ENCODE data around the gene PLPPR2.
"Not testable (repeated sequence)": the region's sequence is repeated elsewhere in the genome, so short reads cannot be mapped to it uniquely, and the experiment has no call there.

PLPPR2 gene, protein sequence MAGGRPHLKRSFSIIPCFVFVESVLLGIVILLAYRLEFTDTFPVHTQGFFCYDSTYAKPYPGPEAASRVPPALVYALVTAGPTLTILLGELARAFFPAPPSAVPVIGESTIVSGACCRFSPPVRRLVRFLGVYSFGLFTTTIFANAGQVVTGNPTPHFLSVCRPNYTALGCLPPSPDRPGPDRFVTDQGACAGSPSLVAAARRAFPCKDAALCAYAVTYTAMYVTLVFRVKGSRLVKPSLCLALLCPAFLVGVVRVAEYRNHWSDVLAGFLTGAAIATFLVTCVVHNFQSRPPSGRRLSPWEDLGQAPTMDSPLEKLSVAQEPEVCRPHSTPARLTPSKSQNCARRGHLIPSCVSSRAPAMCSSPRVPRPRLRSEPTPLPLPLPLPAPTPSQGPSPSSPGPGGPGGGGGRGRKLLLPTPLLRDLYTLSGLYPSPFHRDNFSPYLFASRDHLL

DNA sequence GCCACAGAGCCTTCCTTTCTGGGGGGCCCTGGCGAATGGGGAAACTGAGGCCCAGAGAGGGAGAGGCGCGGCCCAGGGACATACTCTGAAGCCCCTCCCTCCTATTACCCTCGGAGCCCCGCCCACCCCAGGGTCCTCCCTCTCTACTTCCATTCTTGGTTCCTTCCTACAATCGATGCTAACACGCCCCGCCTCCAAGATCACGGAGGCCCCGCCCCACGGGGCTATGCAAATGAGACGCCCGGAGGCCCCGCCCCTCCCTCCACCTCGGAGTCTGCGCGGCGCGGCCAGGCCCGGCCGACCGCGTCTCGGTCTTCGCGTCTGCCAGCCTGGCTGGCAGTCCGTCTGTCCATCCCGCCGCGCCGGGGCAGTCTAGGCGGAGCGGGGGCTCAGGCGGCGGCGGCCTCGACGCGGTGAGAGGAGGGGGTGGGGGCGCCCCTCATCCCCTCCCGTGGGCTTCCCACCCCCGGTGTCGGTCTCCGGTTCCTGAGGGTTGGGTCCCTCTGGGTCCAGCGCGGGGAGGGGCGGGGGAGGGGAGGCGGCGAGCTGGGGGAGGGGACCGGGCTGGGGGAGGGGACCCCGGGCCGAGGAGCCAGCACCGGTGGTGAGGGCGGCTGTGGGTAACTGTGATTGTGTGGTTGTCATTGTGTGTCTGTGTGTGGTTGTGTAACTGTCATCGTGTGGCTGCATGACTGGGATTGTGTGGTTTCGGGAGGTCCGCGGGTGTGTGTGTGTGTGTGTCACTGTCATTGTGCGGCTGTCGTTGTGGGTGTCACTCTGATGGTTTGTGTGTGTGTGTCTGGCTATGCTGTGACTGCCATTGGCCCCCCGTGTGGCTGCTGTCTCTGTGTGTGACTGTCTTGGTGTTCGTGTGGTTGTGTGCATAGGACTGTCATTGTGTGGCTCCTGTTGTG, at the start of gene PLPPR2:
Gene PLPPR2 (plus strand): TSS at position 273 of the 914 bp plus-strand sequence. CDS start 2,242 bp downstream, outside the sequence.
- peak in 54 of 56 donors; percentile 24 to 96 (median 82) for DNase-seq

DNA sequence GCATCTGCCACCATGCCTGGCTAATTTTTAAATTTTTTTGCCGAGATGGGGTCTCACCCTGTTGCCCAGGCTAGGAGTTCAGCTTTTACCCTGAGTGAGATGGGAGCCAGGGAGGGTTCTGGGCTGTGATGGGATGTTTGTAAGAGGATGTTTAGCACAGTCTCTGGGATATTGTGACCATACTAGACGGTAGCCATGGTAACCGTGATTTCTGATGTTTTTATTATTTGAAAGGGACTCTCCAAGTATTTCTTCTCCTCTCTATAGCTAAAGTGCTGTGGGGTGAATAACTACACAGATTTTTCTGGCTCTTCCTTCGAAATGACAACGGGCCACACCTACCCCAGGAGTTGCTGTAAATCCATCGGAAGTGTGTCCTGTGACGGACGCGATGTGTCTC, 48.9 kb upstream of the PLPPR2 start:
- DNase-seq: no peak

DNA sequence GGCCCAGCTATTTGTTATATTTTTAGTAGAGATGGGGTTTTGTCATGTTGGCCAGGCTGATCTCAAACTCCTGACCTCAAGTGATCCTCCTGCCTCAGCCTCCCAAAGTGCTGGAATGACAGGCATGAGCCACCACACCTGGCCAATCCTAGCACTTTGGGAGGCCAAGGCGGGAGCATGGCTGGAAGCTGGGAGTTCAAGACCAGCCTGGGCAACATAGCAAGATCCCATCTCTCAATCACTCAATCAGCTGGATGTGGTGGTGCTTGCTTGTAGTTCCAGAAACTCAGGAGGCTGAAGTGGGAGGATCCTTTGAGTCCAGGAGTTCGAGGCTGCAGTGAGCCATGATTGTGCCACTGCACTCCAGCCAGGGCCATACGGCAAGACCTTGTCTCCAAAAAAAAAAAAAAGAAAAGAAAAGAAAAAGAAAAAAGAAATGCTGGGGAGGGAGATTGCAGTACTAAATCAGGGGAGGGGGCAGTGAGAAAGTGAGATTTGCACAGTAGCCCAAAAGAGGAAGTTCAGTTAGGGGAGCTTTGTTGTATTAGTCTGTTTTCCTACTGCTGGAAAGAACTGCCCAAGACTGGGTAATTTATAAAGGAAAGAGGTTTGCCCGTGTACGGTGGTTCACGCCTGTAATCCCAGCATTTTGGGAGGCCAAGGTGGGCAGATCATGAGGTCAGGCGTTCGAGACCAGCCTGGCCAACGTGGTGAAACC, 34.8 kb upstream of the PLPPR2 start:
- not testable (repeated sequence) for DNase-seq

DNA sequence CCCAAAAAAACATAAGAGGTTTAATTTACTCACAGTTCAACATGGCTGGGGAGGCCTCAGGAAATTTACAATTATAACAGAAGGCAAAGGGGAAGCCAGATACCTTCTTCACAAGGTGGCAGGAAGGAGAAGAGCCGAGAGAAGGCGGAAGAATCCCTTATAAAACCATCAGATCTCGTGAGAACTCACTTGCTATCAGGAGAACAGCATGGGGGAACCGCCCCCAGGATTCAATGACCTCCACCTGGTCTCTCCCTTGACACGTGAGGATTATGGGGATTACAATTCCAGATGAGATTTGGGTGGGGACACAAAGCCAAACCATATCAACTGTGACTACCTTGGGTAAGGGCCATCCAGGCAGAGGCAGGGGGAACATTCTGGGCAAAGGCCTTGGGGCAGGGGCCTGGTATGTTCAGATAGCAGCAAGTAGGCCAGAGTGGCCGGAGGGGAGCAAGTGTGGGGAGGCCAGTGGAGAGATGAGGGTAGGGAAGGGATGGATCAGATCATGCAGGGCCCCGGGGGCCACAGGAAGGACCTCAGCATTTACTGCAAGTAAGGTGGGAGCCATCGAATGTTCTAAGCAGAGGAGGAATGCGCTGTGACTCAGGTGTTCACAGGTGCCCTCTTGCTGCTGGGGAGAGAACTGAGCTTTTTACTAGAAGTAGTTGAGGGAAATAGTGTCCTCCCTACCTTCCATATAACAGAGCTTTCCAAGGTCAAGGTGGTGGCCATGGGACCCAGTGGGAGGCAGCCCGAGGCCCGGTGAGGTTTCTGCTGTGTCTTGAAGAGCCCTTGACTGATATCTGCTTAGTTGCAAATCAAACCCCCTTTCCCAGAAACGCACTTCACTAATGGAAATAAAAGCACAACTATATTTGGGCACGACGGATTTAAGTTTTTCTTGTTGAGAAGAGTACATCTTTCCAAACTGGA, 33.8 kb upstream of the PLPPR2 start:
- DNase-seq: no peak

DNA sequence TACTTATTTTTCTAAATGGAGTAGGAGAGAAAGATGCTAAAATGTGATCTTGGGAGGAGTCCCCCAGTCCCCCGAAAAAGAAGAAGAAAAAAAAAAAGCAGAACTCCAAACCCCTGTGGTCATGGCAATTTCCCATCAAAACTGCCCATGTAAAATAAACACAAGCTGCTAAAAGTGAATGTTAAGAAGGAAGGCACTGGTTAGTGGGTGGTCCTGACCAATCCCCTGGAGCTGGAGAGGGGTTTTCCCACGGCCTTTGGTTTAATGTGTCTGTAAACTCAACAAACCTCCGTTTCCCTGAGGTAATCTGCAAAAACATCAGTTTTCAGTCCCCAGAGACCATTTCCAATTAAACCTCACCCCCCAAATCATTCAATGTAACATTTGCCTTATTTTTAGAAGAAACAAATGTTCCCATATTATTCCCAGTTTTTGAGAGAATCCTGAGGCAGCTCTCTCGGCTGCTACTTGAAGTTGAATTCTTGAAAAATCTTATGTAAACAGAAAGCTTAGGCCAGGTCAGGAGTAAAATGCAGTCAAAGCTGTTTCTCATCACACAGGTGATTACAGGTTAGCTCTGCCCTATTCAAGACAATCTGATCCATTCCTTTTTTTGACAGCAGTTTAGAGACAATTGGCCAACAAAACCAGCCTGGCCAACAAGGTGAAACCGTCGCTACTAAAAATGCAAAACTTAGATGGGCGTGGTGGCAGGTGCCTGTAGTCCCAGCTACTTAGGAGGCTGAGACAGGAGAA, 32.8 kb upstream of the PLPPR2 start:
- no peak for DNase-seq

DNA sequence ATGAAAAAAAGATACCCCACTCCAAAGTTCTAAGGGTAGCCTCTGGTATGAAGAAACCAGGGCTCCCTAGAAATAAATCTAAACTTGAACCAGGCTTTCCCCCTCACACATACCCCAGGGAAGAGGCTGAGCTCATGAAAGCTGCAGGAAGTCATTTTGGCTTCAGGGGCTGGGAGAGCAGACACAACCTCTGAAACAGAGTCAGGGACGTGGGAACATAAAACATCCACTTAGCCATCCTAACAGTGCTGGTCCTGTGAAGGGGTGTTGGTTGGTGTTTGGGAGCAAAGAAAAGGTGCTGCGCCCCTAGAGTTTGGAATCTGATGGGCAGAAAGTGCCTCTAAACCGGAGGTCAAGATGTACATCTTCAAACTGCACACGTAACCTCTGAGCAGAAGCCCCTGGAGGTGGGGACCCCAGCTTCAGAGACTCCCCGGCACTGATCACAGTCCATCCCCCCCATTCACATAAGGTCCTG, 31.6 kb upstream of the PLPPR2 start:
- no peak for DNase-seq

DNA sequence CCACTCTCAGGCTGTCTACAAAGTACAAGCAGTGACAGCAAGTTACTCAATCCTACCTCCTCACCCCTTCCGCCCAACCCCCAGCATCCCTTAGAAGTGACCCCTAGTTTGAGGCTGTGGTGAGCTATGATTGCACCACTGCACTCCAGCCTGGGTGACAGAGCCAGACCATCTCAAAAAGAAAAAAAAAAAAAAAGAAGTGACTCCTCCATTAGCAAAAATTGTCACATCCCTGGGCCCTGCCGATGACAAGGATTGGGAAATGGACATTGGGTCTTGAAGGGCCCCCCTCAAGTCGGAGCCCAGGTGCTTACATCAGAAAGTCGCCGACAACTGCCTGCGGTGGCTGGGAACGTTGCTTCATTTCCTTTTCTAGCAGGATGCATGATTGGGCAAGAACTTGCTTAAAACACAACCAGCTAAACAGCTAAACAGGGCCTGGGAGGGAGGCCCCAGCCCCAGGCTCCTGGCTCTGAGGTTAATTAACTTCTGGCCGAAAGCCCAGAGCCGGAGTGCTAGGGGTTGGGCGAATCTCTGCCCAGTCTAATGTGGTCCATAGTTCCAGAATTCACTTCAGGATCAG, 31.1 kb upstream of the PLPPR2 start:
- peak in 49 of 56 donors; percentile 5 to 69 (median 42) for DNase-seq

DNA sequence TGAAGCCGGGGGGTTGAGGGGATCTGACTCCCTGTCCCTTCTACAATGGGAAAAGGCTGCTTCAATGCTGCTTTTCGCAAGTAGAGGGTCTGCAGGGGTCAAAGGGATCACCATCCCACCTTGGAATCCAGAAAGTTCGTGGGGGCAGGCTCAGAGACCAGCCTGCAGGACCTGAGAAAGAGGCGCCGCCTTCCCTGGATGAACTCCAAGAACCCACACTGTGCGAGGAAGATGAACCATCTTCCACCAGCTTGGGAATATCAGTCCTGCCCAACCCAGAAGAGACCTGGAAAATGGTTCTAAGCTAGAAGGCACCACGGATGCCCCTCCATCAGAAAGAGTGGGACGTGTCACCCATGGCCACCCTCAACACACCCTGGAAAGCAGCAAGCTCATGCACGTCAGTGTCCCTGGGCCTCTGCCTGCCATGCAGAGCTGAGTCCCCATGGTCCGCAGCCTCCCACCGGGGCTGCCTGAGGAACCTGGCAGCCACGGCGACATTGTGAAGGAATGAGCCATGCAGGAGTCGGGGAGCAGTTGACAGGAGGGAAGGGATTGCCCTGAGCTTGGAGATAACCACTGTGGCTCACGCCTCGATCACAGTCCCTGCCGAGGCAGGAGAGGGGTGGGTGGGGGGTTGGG, 30.4 kb upstream of the PLPPR2 start:
- DNase-seq: peak in 1 of 56 donors; percentile 15

DNA sequence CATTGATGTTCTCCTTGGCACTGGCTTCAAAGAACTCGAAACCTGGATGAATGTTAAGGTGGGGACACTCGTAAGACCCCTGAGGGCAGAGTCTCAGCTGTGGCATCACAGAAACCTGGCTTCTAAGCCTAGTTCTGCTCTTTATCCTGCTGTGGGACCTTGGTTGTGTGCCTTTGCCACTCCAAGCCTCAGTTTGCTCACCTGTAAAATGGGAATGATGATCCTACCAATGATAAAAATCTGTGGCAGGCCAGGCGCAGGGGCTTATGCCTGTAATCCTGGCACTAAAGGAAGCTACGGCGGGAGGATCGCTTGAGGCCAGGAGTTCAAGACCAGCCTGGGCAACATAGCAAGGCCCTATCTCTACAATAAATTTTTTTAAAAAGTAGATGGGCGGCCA, 29.7 kb upstream of the PLPPR2 start:
- no peak for DNase-seq

DNA sequence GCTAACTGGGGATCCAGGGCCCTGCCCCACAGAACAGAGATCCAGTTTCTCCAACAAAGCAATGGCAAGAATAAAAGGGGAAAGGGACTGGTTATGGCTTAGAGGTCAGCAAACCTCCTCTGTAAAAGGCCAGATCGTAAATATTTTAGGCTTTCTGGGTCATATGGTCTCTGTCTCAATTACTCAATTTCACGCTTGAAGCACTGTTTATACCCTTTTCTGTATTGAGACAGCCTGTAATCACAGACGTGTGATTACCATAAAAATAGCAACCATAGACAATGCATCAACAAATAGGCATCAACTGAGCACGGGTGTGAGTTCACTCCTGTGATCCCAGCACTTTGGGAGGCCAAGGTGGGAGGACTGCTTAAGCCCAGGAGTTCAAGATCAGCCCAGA, 25.1 kb upstream of the PLPPR2 start:
- DNase-seq: no peak

DNA sequence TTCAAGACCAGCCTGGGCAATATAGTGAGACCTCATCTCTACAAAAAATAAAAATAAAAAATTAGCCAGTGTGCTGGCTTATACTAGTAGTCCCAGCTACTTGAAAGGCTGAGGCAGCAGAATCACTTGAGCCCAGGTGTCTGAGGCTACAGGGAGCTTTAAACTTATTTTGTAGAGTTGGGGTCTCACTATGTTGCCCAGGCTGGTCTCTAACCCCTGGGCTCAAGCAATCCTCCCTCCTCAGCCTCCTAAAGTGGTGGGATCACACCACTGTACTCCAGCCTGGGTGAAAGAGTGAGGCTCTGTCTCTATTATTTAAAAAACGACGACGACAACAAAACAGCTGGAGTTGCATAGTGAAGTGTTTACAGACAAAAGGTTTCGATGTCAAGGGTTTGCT, 23.7 kb upstream of the PLPPR2 start:
- no peak for DNase-seq

DNA sequence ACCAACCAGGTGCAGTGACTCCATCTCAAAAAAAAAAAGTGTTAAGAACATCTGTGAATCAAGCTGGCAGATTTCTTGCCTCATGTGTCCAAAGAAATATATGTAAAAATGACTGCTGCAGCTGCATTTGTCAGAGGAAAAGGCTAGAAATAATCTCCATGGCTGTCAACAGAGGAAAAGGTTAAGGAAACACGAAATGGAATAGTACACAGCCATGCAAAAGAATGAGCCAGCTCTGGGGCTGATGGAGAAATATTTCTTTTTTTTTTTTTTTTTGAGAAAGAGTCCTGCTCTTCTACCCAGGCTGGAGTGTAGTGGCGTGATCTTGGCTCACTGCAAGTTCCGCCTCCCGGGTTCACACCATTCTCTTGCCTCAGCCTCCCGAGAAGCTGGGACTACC, 22.4 kb upstream of the PLPPR2 start:
- DNase-seq: no peak

DNA sequence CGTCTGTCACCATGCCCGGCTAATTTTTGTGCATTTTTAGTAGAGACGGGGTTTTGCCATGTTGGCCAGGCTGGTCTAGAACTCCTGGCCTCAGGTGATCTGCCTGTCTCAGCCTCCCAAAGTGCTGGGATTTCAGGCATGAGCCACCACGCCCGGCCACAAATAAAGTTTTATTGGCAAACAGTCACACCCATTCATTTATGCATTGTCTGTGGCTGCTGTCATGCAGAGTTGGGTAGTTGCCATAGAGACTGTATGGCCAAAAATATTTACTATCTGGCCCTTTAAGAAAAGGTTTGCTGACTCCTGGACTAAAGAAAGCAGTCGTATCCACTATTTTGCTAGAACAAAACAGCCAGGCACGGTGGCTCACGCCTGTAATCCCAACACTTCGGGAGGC, 21.4 kb upstream of the PLPPR2 start:
- DNase-seq: not testable (repeated sequence)

DNA sequence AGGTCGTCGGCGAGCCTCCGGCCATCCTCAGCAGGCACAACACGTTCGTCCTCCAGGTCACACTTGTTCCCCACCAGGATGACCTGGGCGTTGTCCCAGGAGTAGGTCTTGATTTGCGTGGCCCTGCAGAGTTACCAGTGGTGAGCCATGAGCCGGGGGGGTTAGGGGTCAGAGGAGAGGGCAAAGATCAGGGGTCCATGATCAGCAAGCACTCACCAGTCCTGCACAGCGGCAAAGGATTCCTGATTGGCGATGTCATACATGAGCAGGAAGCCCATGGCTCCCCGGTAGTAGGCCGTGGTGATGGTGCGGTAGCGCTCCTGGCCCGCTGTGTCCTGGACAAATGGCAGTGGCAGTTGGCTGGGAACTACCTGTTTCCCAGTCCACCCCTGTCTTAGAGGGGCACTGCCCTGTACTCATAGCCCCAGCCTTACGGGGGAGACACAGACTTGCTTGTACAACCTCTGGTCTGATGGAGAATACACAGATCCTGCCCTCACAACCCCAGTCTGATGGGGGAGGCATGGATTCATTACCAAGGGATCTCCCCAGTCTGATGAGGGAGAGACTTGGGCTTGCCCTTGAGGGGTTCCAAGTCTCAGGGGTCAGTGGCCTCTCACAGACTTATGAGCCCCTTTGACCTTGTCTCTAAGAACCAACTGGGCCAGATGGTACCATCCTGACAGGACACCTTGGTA, 19.6 kb upstream of the PLPPR2 start:
- DNase-seq: no peak

DNA sequence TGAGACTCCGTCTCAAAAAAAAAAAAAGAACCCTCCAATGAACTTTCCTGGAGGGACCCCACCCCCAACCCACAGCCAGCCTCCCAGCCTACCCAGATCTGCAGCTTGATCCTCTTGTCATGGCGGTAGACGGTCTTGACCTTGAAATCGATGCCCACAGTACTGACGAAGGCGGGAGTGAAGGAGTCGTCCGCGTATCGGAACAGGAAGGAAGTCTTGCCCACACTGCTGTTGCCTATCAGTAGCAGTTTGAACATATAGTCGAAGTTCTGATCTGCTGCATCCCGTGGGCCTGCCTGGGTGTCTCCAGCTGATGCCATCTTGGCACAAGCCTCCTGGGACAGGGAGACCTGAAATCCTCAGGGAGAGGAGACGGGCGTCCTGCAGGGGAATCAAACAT, 18.2 kb upstream of the PLPPR2 start:
- DNase-seq: no peak

DNA sequence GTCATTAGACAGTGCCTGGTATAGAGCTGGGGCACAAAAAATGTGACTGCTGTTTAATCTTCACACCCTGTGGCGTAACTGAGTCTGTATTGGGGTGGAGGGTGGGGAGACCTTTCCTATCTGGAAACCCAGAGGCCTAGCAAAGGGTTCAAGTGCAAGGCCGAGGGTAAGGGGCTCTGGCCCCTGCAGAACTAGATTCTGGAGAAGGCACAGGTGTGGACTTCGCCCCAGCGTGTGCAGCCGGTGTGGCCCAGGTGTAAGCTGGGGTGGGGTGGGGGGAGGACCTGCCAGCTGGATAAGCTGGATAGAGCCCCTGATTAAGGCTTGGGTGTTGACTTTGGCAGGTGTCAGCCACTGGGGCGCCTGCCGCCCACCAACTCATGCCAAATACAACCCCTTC, 17.1 kb upstream of the PLPPR2 start:
- DNase-seq: no peak

DNA sequence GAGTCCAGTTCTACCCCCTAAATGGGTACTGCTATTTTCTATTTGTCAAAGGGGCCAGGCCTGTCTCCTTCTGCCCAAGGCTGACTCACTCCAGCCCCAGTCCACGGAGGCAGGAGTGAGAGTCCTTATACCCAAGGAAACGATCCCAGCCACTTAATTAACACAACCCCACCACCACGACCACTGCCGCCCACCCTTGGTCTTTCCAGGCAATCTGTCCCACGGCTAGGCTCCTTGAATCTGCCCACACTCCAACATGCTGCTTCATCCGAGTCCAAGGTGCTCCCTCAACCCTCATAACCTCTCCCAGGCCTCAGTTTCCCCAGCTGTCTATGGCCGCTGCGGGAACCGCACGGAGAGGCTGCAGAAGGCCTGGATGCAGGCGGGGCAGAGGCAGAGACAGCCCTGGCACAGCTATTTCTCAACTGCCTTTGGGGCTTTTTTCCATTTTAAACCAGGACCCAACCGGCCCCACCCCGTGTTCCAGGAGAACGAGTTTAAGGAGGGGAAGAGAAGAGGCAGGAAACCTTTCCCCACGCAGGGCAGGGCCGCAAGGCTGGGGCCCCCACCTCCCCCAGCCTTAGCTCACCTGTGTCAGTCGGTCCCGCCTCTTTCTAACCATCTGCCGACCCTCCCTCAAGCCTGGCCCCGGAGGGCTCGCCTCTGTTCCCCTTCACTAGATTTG, 16.5 kb upstream of the PLPPR2 start:
- peak in 1 of 56 donors; percentile 28 for DNase-seq
